WTC11 (cell line): ENCODE measurements around the gene GSTT2B. TPM values are rescaled to one million over a fixed set of nuclear protein-coding genes. Genes with fewer than 3 reads are reported as not detected.
"Not testable (repeated sequence)": the region's sequence is repeated elsewhere in the genome, so short reads cannot be mapped to it uniquely, and the experiment has no call there.

Experiments used
- ATAC-seq: fragments of 200-7000 bp; cut with Tn5 transposase; 2 replicates; pipeline ENCODE4 v1.10.0; 2021; ENCODE audit warnings: mild to moderate bottlenecking, moderate library complexity
- CTCF ChIA-PET: fragments of 300-600 bp; sonication (Branson Sonifier 250); formaldehyde crosslinking; loops from one replicate; lab custom pipeline; 2021; ENCODE audit warnings: antibody characterized with exemption; lab: Charles Lee
- POLR2A ChIA-PET: fragments of 350-600 bp; sonication (Branson Sonifier 250); formaldehyde crosslinking; loops from one replicate; lab custom pipeline; 2021; ENCODE audit warnings: antibody characterized with exemption; lab: Charles Lee
- DNase-seq: peaks from one replicate; pipeline ENCODE4 v3.0.0; 2021; ENCODE audit warnings: low spot score
- H3K27ac Mint-ChIP-seq: 2 replicates; pipeline ENCODE4 v1.8.0; 2021; ENCODE audit warnings: mixed read lengths
- H3K27me3 Mint-ChIP-seq: 2 replicates; pipeline ENCODE4 v1.8.0; 2021; ENCODE audit warnings: low read depth, mild to moderate bottlenecking, moderate library complexity, mixed read lengths
- H3K36me3 Mint-ChIP-seq: 2 replicates; pipeline ENCODE4 v1.8.0; 2021; ENCODE audit warnings: mixed read lengths
- H3K4me1 Mint-ChIP-seq: 2 replicates; pipeline ENCODE4 v1.8.0; 2022; ENCODE audit warnings: mixed read lengths
- H3K4me3 Mint-ChIP-seq: 2 replicates; pipeline ENCODE4 v1.8.0; 2021; ENCODE audit warnings: mild to moderate bottlenecking, moderate library complexity, mixed read lengths
- H3K9me3 Mint-ChIP-seq: 2 replicates; pipeline ENCODE4 v1.8.0; 2021; ENCODE audit warnings: mixed read lengths
- ATF1 ChIP-seq: sonication (generic); formaldehyde crosslinking; IDR thresholded peaks from 2 replicates; pipeline ENCODE4 v1.8.1; 2023; ENCODE audit warnings: mild to moderate bottlenecking, moderate library complexity, missing genetic modification reagents
- ESRRA ChIP-seq: sonication (generic); formaldehyde crosslinking; IDR thresholded peaks from 2 replicates; pipeline ENCODE4 v1.8.1; 2022; ENCODE audit warnings: mild to moderate bottlenecking, missing genetic modification reagents, borderline replicate concordance
- FOXJ3 ChIP-seq: sonication (generic); formaldehyde crosslinking; IDR thresholded peaks from 2 replicates; pipeline ENCODE4 v1.9.0; 2021; ENCODE audit warnings: missing genetic modification reagents, mild to moderate bottlenecking, borderline replicate concordance
- GABPB1 ChIP-seq: sonication (generic); formaldehyde crosslinking; IDR thresholded peaks from 2 replicates; pipeline ENCODE4 v1.8.1; 2023; ENCODE audit warnings: mild to moderate bottlenecking, missing genetic modification reagents
- IRF2 ChIP-seq: sonication (generic); formaldehyde crosslinking; IDR thresholded peaks from 2 replicates; pipeline ENCODE4 v1.8.0; 2022; ENCODE audit warnings: low read depth, missing genetic modification reagents, borderline replicate concordance
- MXD4 ChIP-seq: fragments of 250-450 bp; sonication (Bioruptor Pico); IDR thresholded peaks from 2 replicates; pipeline ENCODE4 v1.8.0; 2021; ENCODE audit warnings: mild to moderate bottlenecking, moderate library complexity, borderline replicate concordance
- NFYB ChIP-seq: sonication (generic); formaldehyde crosslinking; conservative IDR thresholded peaks from 2 replicates; pipeline ENCODE4 v1.8.0; 2022; ENCODE audit warnings: low read depth, missing genetic modification reagents
- NR2C2 ChIP-seq: sonication (generic); formaldehyde crosslinking; IDR thresholded peaks from 2 replicates; pipeline ENCODE4 v1.8.0; 2022; ENCODE audit warnings: mild to moderate bottlenecking, missing genetic modification reagents
- SP1 ChIP-seq: sonication (generic); formaldehyde crosslinking; conservative IDR thresholded peaks from 2 replicates; pipeline ENCODE4 v1.8.1; 2022; ENCODE audit warnings: missing genetic modification reagents
- TEAD4 ChIP-seq: sonication (generic); formaldehyde crosslinking; IDR thresholded peaks from 2 replicates; pipeline ENCODE4 v1.8.0; 2022; ENCODE audit warnings: mild to moderate bottlenecking, missing genetic modification reagents
- ZNF121 ChIP-seq: sonication (generic); formaldehyde crosslinking; IDR thresholded peaks from 2 replicates; pipeline ENCODE4 v1.8.0; 2023; ENCODE audit warnings: missing genetic modification reagents
- ZNF396 ChIP-seq: fragments of 250-450 bp; sonication (Bioruptor Pico); IDR thresholded peaks from 2 replicates; pipeline ENCODE4 v1.8.0; 2021; ENCODE audit warnings: mild to moderate bottlenecking, moderate library complexity, borderline replicate concordance
- ZNF423 ChIP-seq: fragments of 250-450 bp; sonication (Bioruptor Pico); IDR thresholded peaks from 2 replicates; pipeline ENCODE4 v2.1.2; 2022; ENCODE audit warnings: mild to moderate bottlenecking, moderate library complexity
- ZNF671 ChIP-seq: fragments of 250-450 bp; sonication (Bioruptor Pico); IDR thresholded peaks from 2 replicates; pipeline ENCODE4 v1.8.0; 2021; ENCODE audit warnings: mild to moderate bottlenecking
- total RNA-seq: library from RNA; stranded (reverse); gene quantifications from 3 replicates; pipeline ENCODE4 v1.2.3, GENCODE V29; 2021
- TF ChIP-seq, protein P1 (sequence below): sonication (generic); formaldehyde crosslinking; IDR thresholded peaks from 2 replicates; pipeline ENCODE4 v1.8.0; 2023; ENCODE audit warnings: missing genetic modification reagents
- TF ChIP-seq, protein P2 (sequence below): sonication (generic); formaldehyde crosslinking; IDR thresholded peaks from 2 replicates; pipeline ENCODE4 v1.8.1; 2023; ENCODE audit warnings: mild to moderate bottlenecking, missing genetic modification reagents, moderate library complexity
- TF ChIP-seq, protein P3 (sequence below): sonication (generic); formaldehyde crosslinking; IDR thresholded peaks from 2 replicates; pipeline ENCODE4 v1.8.0; 2022; ENCODE audit warnings: mild to moderate bottlenecking, missing genetic modification reagents
- TF ChIP-seq, protein P4 (sequence below): sonication (generic); formaldehyde crosslinking; IDR thresholded peaks from 2 replicates; pipeline ENCODE4 v1.8.1; 2023; ENCODE audit warnings: mild to moderate bottlenecking, moderate library complexity, missing genetic modification reagents
- TF ChIP-seq, protein P5 (sequence below): fragments of 250-450 bp; sonication (Bioruptor Pico); IDR thresholded peaks from 2 replicates; pipeline ENCODE4 v1.9.0; 2021; ENCODE audit warnings: moderate library complexity, mild to moderate bottlenecking, inconsistent platforms, borderline replicate concordance
- TF ChIP-seq, protein P6 (sequence below): sonication (generic); formaldehyde crosslinking; IDR thresholded peaks from 2 replicates; pipeline ENCODE4 v1.8.1; 2022; ENCODE audit warnings: missing genetic modification reagents, borderline replicate concordance
- TF ChIP-seq, protein P7 (sequence below): sonication (generic); formaldehyde crosslinking; IDR thresholded peaks from 2 replicates; pipeline ENCODE4 v1.8.1; 2023; ENCODE audit warnings: mild to moderate bottlenecking, missing genetic modification reagents, moderate library complexity

Gene GSTT2B
- total RNA-seq, 1 experiment from 2014 or later: 16.6 TPM

DNA sequence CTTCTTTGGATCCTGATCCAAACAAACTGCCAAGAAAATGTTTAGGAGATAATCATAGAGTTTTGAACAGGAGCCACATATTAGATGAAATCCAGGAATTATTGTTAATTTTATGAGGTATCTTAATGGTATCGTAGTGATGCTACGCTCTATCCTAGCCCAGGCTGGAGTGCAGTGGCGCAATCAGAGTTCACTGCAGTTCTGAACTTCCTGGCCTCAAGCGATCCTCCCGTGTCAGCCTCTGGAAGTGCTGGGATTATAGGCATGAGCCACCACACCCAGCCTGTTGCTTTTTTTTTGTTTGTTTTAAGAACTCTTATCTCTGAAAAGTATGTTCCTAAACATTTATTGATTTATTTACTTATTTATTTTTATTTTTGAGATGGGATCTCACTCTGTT lies 41.9 kb upstream of the GSTT2B start (continued):
- no peak for TF ChIP-seq IRF2
- no peak for TF ChIP-seq NR2C2 (CRISPR knock-in tag)
- no peak for TF ChIP-seq ZNF121
- TF ChIP-seq GABPB1 (CRISPR knock-in tag): no peak
- no peak for TF ChIP-seq NFYB (CRISPR knock-in tag)

DNA sequence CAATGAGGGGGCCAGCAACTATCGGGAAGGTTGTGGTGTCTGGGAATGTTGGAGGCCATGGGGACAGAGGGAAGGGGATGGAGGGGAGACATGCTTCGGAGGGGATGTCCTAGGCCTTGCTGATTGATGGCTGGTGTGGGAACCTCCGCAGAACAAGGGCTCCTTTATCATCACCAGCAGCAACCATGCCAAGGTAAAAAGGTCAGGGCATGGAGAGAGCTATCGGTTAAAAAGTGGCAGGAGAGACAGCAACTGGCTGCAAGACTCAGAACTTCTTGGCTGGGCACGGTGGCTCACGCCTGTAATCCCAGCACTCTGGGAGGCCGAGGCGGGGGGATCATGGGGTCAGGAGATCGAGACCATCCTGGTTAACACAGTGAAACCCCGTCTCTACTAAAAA lies 41.3 kb upstream of the GSTT2B start:
- no peak for ATAC-seq
- Mint-ChIP-seq H3K4me3 (no peak overlapping the region), H3K36me3 (no peaks in the 10 kb centered on the region), H3K27ac (no peak overlapping the region), H3K4me1 (peaks cover 5% of the 10 kb centered on the region), H3K9me3 (no peaks in the 10 kb centered on the region), H3K27me3 (peaks cover 11% of the 10 kb centered on the region)
- POLR2A ChIA-PET: no interaction called here
- DNase-seq: no peak
- TF ChIP-seq TEAD4 (CRISPR knock-in tag) (no peak), ZNF121 (no peak)
- TF ChIP-seq, protein P1, sequence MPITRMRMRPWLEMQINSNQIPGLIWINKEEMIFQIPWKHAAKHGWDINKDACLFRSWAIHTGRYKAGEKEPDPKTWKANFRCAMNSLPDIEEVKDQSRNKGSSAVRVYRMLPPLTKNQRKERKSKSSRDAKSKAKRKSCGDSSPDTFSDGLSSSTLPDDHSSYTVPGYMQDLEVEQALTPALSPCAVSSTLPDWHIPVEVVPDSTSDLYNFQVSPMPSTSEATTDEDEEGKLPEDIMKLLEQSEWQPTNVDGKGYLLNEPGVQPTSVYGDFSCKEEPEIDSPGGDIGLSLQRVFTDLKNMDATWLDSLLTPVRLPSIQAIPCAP (CRISPR knock-in tag): no peak
- CTCF ChIA-PET: interaction anchor here (0.6 kb wide), 1 partner anchor 153 kb away, joined by 3 read pairs; no protein-coding TSS in a partner anchor

DNA sequence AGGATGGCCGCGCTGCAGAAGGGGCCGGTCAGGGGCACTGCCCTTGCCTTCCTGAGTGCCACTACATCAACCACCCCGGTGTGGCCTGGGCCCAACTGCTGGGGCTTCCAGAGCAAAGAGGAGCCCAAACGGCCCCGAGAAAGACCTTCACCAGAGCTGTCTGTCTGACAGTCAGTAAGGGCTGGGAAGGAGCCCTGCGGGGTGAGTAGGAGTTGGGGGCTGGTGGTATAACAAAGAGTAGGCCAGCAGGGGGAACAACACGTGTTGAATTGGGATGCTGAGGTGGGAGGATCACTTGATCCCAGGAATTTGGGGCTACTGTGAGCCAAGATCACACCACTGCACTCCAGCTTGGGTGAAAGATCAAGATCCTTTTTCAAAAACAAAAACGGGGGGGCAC lies 40.3 kb upstream of the GSTT2B start:
- H3K4me3 Mint-ChIP-seq: no peak overlapping the region
- DNase-seq (peak; percentile 35), ATAC-seq (peak; percentile 81)

DNA sequence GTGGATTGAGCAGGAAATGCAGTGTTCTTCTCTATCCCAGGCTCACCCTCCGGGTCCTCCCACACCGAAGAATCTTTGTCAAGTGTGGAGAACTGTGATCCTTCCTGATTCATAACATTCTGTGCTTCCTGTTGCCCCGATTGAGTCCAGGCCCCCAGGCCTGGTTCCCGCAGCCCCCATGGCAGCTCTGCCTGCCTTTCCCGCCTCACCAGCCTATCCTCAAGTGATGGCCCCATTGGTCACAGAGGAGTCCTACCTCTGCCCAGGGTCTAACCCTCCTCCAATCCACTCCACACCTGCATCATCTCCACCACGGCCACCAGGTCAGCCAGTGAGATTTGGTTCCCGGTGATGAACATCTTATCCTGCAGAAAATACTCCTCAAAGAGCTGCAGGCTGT lies 38.8 kb upstream of the GSTT2B start:
- POLR2A ChIA-PET: not testable (repeated sequence)

More for the DNA sequence above, 40.3 kb upstream of the GSTT2B start:
- CTCF ChIA-PET: interaction anchor here (1.0 kb wide), 1 partner anchor 156 kb away, joined by 3 read pairs; no protein-coding TSS in a partner anchor
- Mint-ChIP-seq H3K27ac (no peak overlapping the region), H3K27me3 (peaks cover 13% of the 10 kb centered on the region), H3K4me1 (peaks cover 5% of the 10 kb centered on the region), H3K9me3 (no peaks in the 10 kb centered on the region), H3K36me3 (no peaks in the 10 kb centered on the region)
- POLR2A ChIA-PET: interaction anchor here (0.7 kb wide), 1 partner anchor 779 kb away, joined by 3 read pairs; no protein-coding TSS in a partner anchor
- TF ChIP-seq, protein P2, sequence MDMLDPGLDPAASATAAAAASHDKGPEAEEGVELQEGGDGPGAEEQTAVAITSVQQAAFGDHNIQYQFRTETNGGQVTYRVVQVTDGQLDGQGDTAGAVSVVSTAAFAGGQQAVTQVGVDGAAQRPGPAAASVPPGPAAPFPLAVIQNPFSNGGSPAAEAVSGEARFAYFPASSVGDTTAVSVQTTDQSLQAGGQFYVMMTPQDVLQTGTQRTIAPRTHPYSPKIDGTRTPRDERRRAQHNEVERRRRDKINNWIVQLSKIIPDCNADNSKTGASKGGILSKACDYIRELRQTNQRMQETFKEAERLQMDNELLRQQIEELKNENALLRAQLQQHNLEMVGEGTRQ (CRISPR knock-in tag): peak; percentile 50; the same call in 1 of the 2 replicates
- TF ChIP-seq, protein P3, sequence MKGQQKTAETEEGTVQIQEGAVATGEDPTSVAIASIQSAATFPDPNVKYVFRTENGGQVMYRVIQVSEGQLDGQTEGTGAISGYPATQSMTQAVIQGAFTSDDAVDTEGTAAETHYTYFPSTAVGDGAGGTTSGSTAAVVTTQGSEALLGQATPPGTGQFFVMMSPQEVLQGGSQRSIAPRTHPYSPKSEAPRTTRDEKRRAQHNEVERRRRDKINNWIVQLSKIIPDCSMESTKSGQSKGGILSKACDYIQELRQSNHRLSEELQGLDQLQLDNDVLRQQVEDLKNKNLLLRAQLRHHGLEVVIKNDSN: peak; percentile 26; the same call in 1 of the 2 replicates
- TF ChIP-seq ZNF423 (CRISPR knock-in tag): no peak
- 0 out of 2 replicates have a peak, but pooled peaks have one; percentile 32 for TF ChIP-seq SP1 (CRISPR knock-in tag)

DNA sequence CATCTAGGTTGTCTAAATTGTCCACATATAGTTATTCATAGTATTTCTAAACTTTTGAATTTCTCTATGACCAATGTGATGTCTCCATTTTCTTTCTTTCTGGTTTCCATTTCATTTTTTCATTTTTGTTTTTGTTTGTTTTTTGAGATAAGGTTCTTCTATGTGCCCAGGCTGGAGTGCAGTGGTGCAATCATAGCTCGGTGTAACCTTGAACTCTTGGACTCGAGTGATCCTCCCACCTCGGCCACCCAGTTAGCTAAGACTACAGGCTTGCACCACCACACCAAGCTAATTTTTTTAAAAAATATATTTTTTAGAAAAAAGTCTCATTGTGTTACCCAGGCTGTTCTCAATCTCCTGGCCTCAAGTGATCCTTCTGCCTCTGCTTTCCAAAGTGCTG lies 36.1 kb upstream of the GSTT2B start:
- Mint-ChIP-seq H3K27me3 (peaks cover 26% of the 10 kb centered on the region), H3K9me3 (0 out of 2 replicates have a peak, but pooled peaks cover 4% of the 10 kb centered on the region), H3K36me3 (no peaks in the 10 kb centered on the region), H3K27ac (no peak overlapping the region), H3K4me3 (no peak overlapping the region), H3K4me1 (peaks cover 5% of the 10 kb centered on the region)
- POLR2A ChIA-PET: no interaction called here
- ATAC-seq (no peak), DNase-seq (no peak)
- CTCF ChIA-PET: no interaction called here
- TF ChIP-seq MXD4 (CRISPR knock-in tag) (no peak), ZNF396 (CRISPR knock-in tag) (no peak), FOXJ3 (CRISPR knock-in tag) (no peak), NR2C2 (CRISPR knock-in tag) (no peak), ESRRA (no peak), ATF1 (CRISPR knock-in tag) (no peak), ZNF671 (CRISPR knock-in tag) (no peak)
- TF ChIP-seq, protein P4, sequence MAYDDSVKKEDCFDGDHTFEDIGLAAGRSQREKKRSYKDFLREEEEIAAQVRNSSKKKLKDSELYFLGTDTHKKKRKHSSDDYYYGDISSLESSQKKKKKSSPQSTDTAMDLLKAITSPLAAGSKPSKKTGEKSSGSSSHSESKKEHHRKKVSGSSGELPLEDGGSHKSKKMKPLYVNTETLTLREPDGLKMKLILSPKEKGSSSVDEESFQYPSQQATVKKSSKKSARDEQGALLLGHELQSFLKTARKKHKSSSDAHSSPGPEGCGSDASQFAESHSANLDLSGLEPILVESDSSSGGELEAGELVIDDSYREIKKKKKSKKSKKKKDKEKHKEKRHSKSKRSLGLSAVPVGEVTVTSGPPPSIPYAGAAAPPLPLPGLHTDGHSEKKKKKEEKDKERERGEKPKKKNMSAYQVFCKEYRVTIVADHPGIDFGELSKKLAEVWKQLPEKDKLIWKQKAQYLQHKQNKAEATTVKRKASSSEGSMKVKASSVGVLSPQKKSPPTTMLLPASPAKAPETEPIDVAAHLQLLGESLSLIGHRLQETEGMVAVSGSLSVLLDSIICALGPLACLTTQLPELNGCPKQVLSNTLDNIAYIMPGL (CRISPR knock-in tag): no peak
- TF ChIP-seq, protein P5, sequence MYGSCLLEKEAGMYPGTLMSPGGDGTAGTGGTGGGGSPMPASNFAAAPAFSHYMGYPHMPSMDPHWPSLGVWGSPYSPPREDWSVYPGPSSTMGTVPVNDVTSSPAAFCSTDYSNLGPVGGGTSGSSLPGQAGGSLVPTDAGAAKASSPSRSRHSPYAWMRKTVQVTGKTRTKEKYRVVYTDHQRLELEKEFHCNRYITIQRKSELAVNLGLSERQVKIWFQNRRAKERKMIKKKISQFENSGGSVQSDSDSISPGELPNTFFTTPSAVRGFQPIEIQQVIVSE (CRISPR knock-in tag): no peak
- TF ChIP-seq, protein P6, sequence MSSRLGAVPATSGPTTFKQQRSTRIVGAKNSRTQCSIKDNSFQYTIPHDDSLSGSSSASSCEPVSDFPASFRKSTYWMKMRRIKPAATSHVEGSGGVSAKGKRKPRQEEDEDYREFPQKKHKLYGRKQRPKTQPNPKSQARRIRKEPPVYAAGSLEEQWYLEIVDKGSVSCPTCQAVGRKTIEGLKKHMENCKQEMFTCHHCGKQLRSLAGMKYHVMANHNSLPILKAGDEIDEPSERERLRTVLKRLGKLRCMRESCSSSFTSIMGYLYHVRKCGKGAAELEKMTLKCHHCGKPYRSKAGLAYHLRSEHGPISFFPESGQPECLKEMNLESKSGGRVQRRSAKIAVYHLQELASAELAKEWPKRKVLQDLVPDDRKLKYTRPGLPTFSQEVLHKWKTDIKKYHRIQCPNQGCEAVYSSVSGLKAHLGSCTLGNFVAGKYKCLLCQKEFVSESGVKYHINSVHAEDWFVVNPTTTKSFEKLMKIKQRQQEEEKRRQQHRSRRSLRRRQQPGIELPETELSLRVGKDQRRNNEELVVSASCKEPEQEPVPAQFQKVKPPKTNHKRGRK: no peak
- TF ChIP-seq, protein P7, sequence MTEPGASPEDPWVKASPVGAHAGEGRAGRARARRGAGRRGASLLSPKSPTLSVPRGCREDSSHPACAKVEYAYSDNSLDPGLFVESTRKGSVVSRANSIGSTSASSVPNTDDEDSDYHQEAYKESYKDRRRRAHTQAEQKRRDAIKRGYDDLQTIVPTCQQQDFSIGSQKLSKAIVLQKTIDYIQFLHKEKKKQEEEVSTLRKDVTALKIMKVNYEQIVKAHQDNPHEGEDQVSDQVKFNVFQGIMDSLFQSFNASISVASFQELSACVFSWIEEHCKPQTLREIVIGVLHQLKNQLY (CRISPR knock-in tag): no peak

More for the DNA sequence above, 38.8 kb upstream of the GSTT2B start:
- H3K27ac Mint-ChIP-seq, H3K36me3 Mint-ChIP-seq, ATAC-seq, H3K9me3 Mint-ChIP-seq, DNase-seq, H3K4me3 Mint-ChIP-seq, CTCF ChIA-PET, H3K4me1 Mint-ChIP-seq: not testable (repeated sequence)
- peaks cover 26% of the 10 kb centered on the region for H3K27me3 Mint-ChIP-seq
